IMR-90 (cell line): ENCODE data around the gene NOS1. TPM values are rescaled to one million over a fixed set of nuclear protein-coding genes. Genes with fewer than 3 reads are reported as not detected.

ENCODE experiments used
- ATAC-seq: fragments of 200-7000 bp; cut with Tn5 transposase; 2 replicates; pipeline ENCODE4 v1.9.1; 2020; ENCODE audit warnings: low read depth, mild to moderate bottlenecking, moderate library complexity
- BruUV-seq: library from RNA; stranded (reverse); fragments of 400-500 nt; replicated peaks from 2 replicates; lab custom pipeline; 2021; lab: Mats Ljungman, UMichigan
- CTCF ChIA-PET: fragments of 300-600 bp; formaldehyde crosslinking; extraction: SDS; loops from one replicate; lab custom pipeline; 2021; ENCODE audit warnings: antibody characterized with exemption; lab: Yijun Ruan, JAX
- POLR2A ChIA-PET: fragments of 300-600 bp; sonication (Branson Sonifier 250); formaldehyde crosslinking; loops from one replicate; lab custom pipeline; 2022; ENCODE audit warnings: antibody characterized with exemption; ENCODE audit not compliant: unreplicated experiment; lab: Charles Lee
- DNase-seq: peaks from one replicate; pipeline ENCODE4 v3.0.0; 2013
- H2AFZ ChIP-seq: replicated peaks from 2 replicates; pipeline ENCODE3; 2013; ENCODE audit warnings: low read length, mild to moderate bottlenecking; ENCODE audit not compliant: poor library complexity
- H2AK5ac ChIP-seq: 2 replicates; pipeline ENCODE4 v1.6.1; 2013; ENCODE audit warnings: low read depth, low read length, inconsistent platforms
- H2AK9ac ChIP-seq: replicated peaks from 2 replicates; pipeline ENCODE3; 2013; ENCODE audit warnings: mild to moderate bottlenecking, low read depth, low read length, moderate library complexity; ENCODE audit not compliant: poor library complexity
- H2BK120ac ChIP-seq: 2 replicates; pipeline ENCODE4 v1.6.1; 2013; ENCODE audit warnings: low read depth, low read length, inconsistent platforms
- H2BK15ac ChIP-seq: 3 replicates; pipeline ENCODE4 v1.6.1; 2013; ENCODE audit warnings: low read depth, low read length, inconsistent platforms
- H2BK20ac ChIP-seq: 2 replicates; pipeline ENCODE4 v1.6.1; 2013; ENCODE audit warnings: low read depth, mild to moderate bottlenecking, inconsistent platforms, low read length, moderate library complexity
- H2BK5ac ChIP-seq: 2 replicates; pipeline ENCODE4 v1.6.1; 2013; ENCODE audit warnings: mild to moderate bottlenecking, low read depth, low read length, inconsistent platforms; ENCODE audit not compliant: poor library complexity, severe bottlenecking
- H3K14ac ChIP-seq: replicated peaks from 2 replicates; pipeline ENCODE4 v1.6.1; 2013; ENCODE audit warnings: low read depth, low read length, inconsistent platforms
- H3K18ac ChIP-seq: 2 replicates; pipeline ENCODE4 v1.6.1; 2013; ENCODE audit warnings: low read depth, low read length, control low read depth
- H3K23ac ChIP-seq: 2 replicates; pipeline ENCODE4 v1.6.1; 2013; ENCODE audit warnings: low read depth, low read length, inconsistent platforms
- H3K27ac ChIP-seq: 2 replicates; pipeline ENCODE4 v1.5.1; 2013; ENCODE audit warnings: mild to moderate bottlenecking, control low read depth, low read length; ENCODE audit not compliant: insufficient read depth
- H3K27me3 ChIP-seq: 2 replicates; pipeline ENCODE4 v1.6.1; 2013; ENCODE audit warnings: low read length; ENCODE audit not compliant: control insufficient read depth, insufficient read depth
- H3K36me3 ChIP-seq: 2 replicates; pipeline ENCODE4 v1.6.1; 2013; ENCODE audit warnings: low read length, mixed read lengths; ENCODE audit not compliant: control insufficient read depth, insufficient read depth
- H3K4ac ChIP-seq: 2 replicates; pipeline ENCODE4 v1.6.1; 2013; ENCODE audit warnings: low read depth, low read length, inconsistent platforms
- H3K4me1 ChIP-seq: 2 replicates; pipeline ENCODE4 v1.6.1; 2013; ENCODE audit warnings: low read length, mixed read lengths; ENCODE audit not compliant: control insufficient read depth, insufficient read depth
- H3K4me2 ChIP-seq: 2 replicates; pipeline ENCODE4 v1.6.1; 2013; ENCODE audit warnings: low read depth, mild to moderate bottlenecking, control low read depth, low read length, moderate library complexity
- H3K4me3 ChIP-seq: 2 replicates; pipeline ENCODE4 v1.5.1; 2013; ENCODE audit warnings: low read depth, mild to moderate bottlenecking, control low read depth, low read length, moderate library complexity; ENCODE audit not compliant: insufficient read depth
- H3K56ac ChIP-seq: 2 replicates; pipeline ENCODE4 v1.6.1; 2013; ENCODE audit warnings: low read length, inconsistent platforms; ENCODE audit not compliant: insufficient read depth; ENCODE audit errors: extremely low read depth
- H3K79me1 ChIP-seq, 2 experiments: 2 replicates each; pipeline ENCODE4 v1.6.1; 2013; ENCODE audit warnings: low read length in 2 of 2, inconsistent platforms in 1 of 2, low read depth in 1 of 2
- H3K9ac ChIP-seq: 2 replicates; pipeline ENCODE4 v1.6.1; 2013; ENCODE audit warnings: low read depth, low read length, control low read depth
- H3K9me1 ChIP-seq: 2 replicates; pipeline ENCODE4 v1.6.1; 2013; ENCODE audit warnings: low read length, inconsistent platforms; ENCODE audit not compliant: insufficient read depth
- H3K9me3 ChIP-seq: 2 replicates; pipeline ENCODE4 v1.6.1; 2013; ENCODE audit warnings: low read length; ENCODE audit not compliant: control insufficient read depth, insufficient read depth
- H4K20me1 ChIP-seq: 2 replicates; pipeline ENCODE4 v1.6.1; 2013; ENCODE audit warnings: low read length, inconsistent platforms; ENCODE audit not compliant: insufficient read depth
- H4K5ac ChIP-seq: 2 replicates; pipeline ENCODE4 v1.6.1; 2013; ENCODE audit warnings: mild to moderate bottlenecking, low read depth, low read length, control low read depth
- H4K8ac ChIP-seq, 2 experiments: 2 replicates each; pipeline ENCODE4 v1.6.1; 2013; ENCODE audit warnings: low read depth in 2 of 2, low read length in 2 of 2, control low read depth in 1 of 2, inconsistent platforms in 1 of 2
- H4K91ac ChIP-seq: 2 replicates; pipeline ENCODE4 v1.6.1; 2013; ENCODE audit warnings: low read depth, low read length, inconsistent platforms; ENCODE audit not compliant: insufficient read depth
- BHLHE40 ChIP-seq: fragments of 150-350 bp; IDR thresholded peaks from 2 replicates; pipeline ENCODE4 v1.6.1; 2016; ENCODE audit warnings: mild to moderate bottlenecking, low read depth, low read length
- CEBPB ChIP-seq: IDR thresholded peaks from 2 replicates; pipeline ENCODE4 v1.6.1; 2012; ENCODE audit warnings: low read depth, low read length, improper control_type of control experiment
- FOS ChIP-seq: fragments of 150-350 bp; IDR thresholded peaks from 2 replicates; pipeline ENCODE4 v1.6.1; 2016; ENCODE audit warnings: low read depth, low read length
- MAFK ChIP-seq: IDR thresholded peaks from 2 replicates; pipeline ENCODE4 v1.6.1; 2012; ENCODE audit warnings: low read depth, low read length, improper control_type of control experiment
- MAZ ChIP-seq: IDR thresholded peaks from 2 replicates; pipeline ENCODE4 v1.6.1; 2012; ENCODE audit warnings: low read depth, mild to moderate bottlenecking, low read length, improper control_type of control experiment, moderate library complexity, borderline replicate concordance
- NFE2L2 ChIP-seq: fragments of 150-350 bp; IDR thresholded peaks from 2 replicates; pipeline ENCODE4 v1.6.1; 2016; ENCODE audit warnings: low read depth, mild to moderate bottlenecking, low read length
- RCOR1 ChIP-seq: IDR thresholded peaks from 2 replicates; pipeline ENCODE4 v1.6.1; 2012; ENCODE audit warnings: mild to moderate bottlenecking, low read length, improper control_type of control experiment; ENCODE audit not compliant: insufficient replicate concordance
- WGBS, 2 experiments: methylation state at CpG; one replicate each; pipeline versions ENCODE4 v1.1.5 to v1.1.7; 2013; ENCODE audit warnings: missing lambda C conversion rate in 2 of 2; ENCODE audit not compliant: insufficient read length in 1 of 2; ENCODE audit errors: extremely low coverage in 2 of 2; 5-methylcytosine and 5-hydroxymethylcytosine counted together
- dilution Hi-C: fragments of 300-500 bp; cut with HindIII; formaldehyde crosslinking; loops from one replicate; pipeline ENCODE4 v1.14.3; 2018; ENCODE audit warnings: low sequenced_read_pairs; ENCODE audit not compliant: unreplicated experiment
- in situ Hi-C: fragments of 300-500 bp; cut with MboI; formaldehyde crosslinking; loops from 3 replicates; pipeline ENCODE4 v1.14.3; 2019; ENCODE audit warnings: low sequenced_read_pairs, inconsistent platforms, mixed read lengths
- intact Hi-C: fragments of 100-400 bp; cut with micrococcal nuclease; formaldehyde crosslinking; loops from 2 replicates; pipeline ENCODE4 v1.10.0; 2022
- polyA plus RNA-seq, 3 experiments: library from polyadenylated mRNA; depleted of rRNA; stranded (reverse); fragments of >200 nt; gene quantifications; 2 replicates each; pipeline ENCODE4 v1.2.3, GENCODE V29; 2012; ENCODE audit warnings: low replicate concordance in 1 of 3
- total RNA-seq: library from RNA; depleted of rRNA; stranded (reverse); fragments of >200 nt; gene quantifications from 2 replicates; pipeline ENCODE4 v1.2.3, GENCODE V29; 2012
- TF ChIP-seq, protein P1 (sequence below): fragments of 150-350 bp; IDR thresholded peaks from 2 replicates; pipeline ENCODE4 v1.6.1; 2017; ENCODE audit warnings: mild to moderate bottlenecking, antibody characterized with exemption, low read length, low read depth

Gene NOS1
- total and polyA plus RNA-seq, 2 of the 4 experiments (the other 2 are of a cell fraction) = 0.09 TPM; not detected in 1

DNA sequence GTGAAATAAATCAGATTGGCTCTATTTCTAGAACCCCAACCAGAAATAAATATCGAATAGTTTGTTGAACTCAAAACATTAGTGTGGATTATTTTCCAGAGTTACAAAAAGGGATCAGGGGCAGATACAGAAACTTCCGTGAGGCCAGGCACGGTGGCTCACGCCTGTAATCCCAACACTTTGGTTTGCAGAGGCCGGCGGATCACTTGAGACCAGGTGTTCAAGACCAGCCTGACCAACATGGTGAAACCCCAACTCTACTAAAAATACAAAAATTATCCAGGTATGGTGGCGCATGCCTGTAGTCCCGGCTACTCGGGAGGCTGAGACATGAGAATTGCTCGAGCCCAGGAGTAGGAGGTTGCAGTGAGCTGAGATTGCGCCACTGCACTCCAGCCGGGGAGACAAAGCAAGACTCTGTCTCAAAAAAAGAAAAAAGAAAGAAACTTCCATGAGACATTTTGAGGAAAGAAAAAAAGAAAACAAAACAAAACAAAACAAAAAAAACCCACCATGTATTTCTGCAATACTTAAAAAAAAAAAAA is 173.2 kb downstream of the NOS1 start:
- Histone ChIP-seq H2BK15ac (no peak overlapping the region), H3K27ac (no peak overlapping the region), H2BK5ac (no peak overlapping the region), H4K5ac (no peak overlapping the region), H3K23ac (no peak overlapping the region), H3K56ac (no peak overlapping the region), H3K79me1 (peaks cover 10 to 30% of the 10 kb centered on the region in 2 experiments), H2AK5ac (no peak overlapping the region), H3K4me2 (no peak overlapping the region), H2AK9ac (no peak overlapping the region), H3K4ac (no peak overlapping the region), H4K91ac (no peak overlapping the region), H3K36me3 (peaks cover 7% of the 10 kb centered on the region), H3K14ac (no peak overlapping the region), H4K20me1 (peaks cover 9% of the 10 kb centered on the region; the same call in 1 of the 2 replicates), H3K18ac (no peak overlapping the region), H2BK120ac (no peak overlapping the region), H2AFZ (no peak overlapping the region), H3K4me3 (no peak overlapping the region), H3K9me3 (no peaks in the 10 kb centered on the region), H4K8ac (no peak overlapping the region), H3K9ac (no peak overlapping the region), H3K27me3 (no peaks in the 10 kb centered on the region), H2BK20ac (no peak overlapping the region), H3K9me1 (no peaks in the 10 kb centered on the region; the same call in 1 of the 2 replicates), H3K4me1 (no peaks in the 10 kb centered on the region)
- CTCF ChIA-PET = interaction anchor here (0.6 to 1.2 kb wide), 2 partner anchors 13 to 37 kb away, joined by 3 read pairs; no protein-coding TSS in a partner anchor
- BruUV-seq = TSS peak; percentile 43
- no CpG with 5 or more reads among the region's 12 CpGs for WGBS, 2 experiments
- no peak for TF ChIP-seq FOS
- no peak for TF ChIP-seq BHLHE40
- TF ChIP-seq CEBPB = no peak
- TF ChIP-seq, protein P1, sequence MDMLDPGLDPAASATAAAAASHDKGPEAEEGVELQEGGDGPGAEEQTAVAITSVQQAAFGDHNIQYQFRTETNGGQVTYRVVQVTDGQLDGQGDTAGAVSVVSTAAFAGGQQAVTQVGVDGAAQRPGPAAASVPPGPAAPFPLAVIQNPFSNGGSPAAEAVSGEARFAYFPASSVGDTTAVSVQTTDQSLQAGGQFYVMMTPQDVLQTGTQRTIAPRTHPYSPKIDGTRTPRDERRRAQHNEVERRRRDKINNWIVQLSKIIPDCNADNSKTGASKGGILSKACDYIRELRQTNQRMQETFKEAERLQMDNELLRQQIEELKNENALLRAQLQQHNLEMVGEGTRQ = no peak
- TF ChIP-seq NFE2L2 = no peak
- no peak for TF ChIP-seq MAZ
- TF ChIP-seq MAFK = no peak
- no peak for TF ChIP-seq RCOR1
- dilution Hi-C loops (no loop called here), intact Hi-C loops (loop anchor here (2.0 kb wide), 1 partner anchor 17 kb away; no protein-coding TSS in a partner anchor), in situ Hi-C loops (no loop called here)
- DNase-seq (no peak), ATAC-seq (no peak)
- POLR2A ChIA-PET = no interaction called here
